GM18951 (cell line): Measurements from ENCODE around the gene LYPLA2.
A peak's percentile ranks its signal among the peaks of the same experiment; 100 is the strongest.

ENCODE experiments used
- POLR2A ChIP-seq: IDR thresholded peaks from 4 replicates; pipeline ENCODE4 v1.6.1; 2011; ENCODE audit warnings: mild to moderate bottlenecking; ENCODE audit not compliant: insufficient read length, insufficient read depth; ENCODE audit errors: extremely low read depth
- in situ Hi-C: fragments of 300-500 bp; cut with MboI; formaldehyde crosslinking; loops from one replicate; pipeline ENCODE4 v1.12.0; 2022; ENCODE audit warnings: low sequenced_read_pairs, mixed read lengths, inconsistent platforms; ENCODE audit not compliant: unreplicated experiment

The LYPLA2 gene

GRCh38 chr1:23800400-23801337 lies 9.7 kb downstream of the LYPLA2 start, which contains the start of gene GALE:
TSS of gene GALE (minus strand) at chr1:23800754. CDS start at chr1:23799007, 1,747 bp downstream.
- in situ Hi-C loops, result loop anchor here (10.0 kb wide), 1 partner anchor 114 kb away; the partner anchor contains the start of gene CNR2
- peak; percentile 95 for TF ChIP-seq POLR2A

- in situ Hi-C loops, result loop anchor here (10.0 kb wide), 1 partner anchor 113 kb away; the partner anchor contains the start of gene CNR2
- TF ChIP-seq POLR2A, result no peak
Measured at GRCh38 chr1:23801338-23801748, 10.4 kb downstream of the LYPLA2 start.

GRCh38 chr1:23801876-23802275 lies 10.9 kb downstream of the LYPLA2 start:
- in situ Hi-C loops, result loop anchor here (10.0 kb wide), 1 partner anchor 113 kb away; the partner anchor contains the start of gene CNR2
- TF ChIP-seq POLR2A, result no peak

DNA sequence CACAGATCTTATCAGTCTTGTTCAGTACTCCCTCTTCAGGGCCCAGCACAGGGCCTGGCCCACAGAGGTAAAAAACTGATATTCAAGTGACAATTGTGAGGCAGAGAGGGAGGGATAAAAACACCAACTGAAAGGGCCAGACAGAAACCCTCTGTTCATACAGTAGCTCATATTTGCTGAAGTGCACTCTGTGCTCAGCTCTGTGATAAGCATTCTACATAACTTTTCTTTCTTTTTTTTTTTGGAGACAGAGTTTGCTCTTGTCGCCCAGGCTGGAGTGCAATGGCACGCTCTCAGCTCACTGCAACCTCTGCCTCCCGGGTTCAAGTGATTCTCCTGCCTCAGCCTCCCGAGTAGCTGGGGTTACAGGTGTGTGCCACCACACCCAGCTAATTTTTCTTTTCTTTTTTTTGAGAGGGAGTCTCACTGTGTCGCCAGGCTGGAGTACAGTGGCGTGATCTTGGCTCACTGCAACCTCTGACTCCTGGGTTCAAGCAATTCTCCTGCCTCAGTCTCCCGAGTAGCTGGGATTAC lies 11.9 kb downstream of the LYPLA2 start:
- in situ Hi-C loops, result loop anchor here (10.0 kb wide), 1 partner anchor 112 kb away; the partner anchor contains the start of gene CNR2

DNA sequence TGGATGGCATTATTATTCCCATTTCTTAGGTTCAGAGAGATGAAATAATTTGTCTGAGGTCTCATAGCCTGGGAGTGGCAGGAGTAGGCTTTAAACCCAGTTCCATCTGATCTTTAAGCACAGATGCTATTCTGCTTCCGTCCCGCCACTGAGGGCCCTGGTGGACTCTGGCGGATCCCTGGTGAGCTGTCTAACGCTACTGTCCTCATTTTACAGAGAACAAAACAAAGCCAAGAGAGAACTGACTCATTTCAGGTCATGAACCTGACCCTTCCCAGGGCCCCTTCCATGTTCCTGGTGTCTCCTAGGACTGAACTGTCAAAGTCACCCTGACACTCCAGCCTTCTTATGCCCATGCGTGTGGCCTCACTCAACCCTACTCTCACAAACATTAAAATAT lies 12.7 kb downstream of the LYPLA2 start:
- TF ChIP-seq POLR2A, result no peak
- in situ Hi-C loops, result loop anchor here (10.0 kb wide), 1 partner anchor 111 kb away; the partner anchor contains the start of gene CNR2

DNA sequence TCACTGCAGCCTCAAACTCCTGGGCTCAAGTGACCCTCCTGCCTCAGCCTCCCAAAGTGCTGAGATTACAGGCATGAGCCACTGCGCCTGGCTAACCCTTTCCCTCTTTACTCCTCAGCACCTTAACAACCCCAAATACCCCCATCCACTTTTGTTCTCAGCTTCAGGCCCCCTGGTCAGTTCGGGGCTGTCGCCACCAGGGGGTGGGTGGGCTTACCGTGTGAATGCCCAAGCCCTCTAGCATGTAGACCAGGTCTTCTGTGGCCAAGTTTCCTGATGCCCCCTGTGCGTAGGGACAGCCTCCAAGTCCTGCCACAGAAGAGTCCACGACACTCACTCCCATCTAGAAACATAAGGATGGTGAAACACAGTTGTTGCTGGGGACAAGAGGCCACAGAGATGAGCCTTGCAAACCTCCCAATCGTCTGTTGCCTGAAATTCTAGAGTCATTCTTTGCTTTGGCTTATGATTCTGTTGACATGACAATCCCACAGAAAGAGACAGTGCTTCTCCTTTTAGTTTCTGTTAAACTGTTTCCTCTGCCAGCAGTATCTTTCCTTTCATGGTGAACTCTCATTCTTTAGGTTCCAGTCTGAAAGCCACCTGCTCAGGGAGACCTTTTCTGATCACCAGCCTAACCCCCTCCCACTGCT lies 13.4 kb downstream of the LYPLA2 start:
- no peak for TF ChIP-seq POLR2A
- in situ Hi-C loops, result loop anchor here (10.0 kb wide), 1 partner anchor 110 kb away; the partner anchor contains the start of gene CNR2

- in situ Hi-C loops, result loop anchor here (10.0 kb wide), 1 partner anchor 110 kb away; the partner anchor contains the start of gene CNR2
- no peak for TF ChIP-seq POLR2A
Measured at GRCh38 chr1:23805025-23805424, 14.1 kb downstream of the LYPLA2 start.

GRCh38 chr1:23806280-23806679 lies 15.3 kb downstream of the LYPLA2 start:
- no peak for TF ChIP-seq POLR2A
- in situ Hi-C loops, result loop anchor here (10.0 kb wide), 1 partner anchor 109 kb away; the partner anchor contains the start of gene CNR2

DNA sequence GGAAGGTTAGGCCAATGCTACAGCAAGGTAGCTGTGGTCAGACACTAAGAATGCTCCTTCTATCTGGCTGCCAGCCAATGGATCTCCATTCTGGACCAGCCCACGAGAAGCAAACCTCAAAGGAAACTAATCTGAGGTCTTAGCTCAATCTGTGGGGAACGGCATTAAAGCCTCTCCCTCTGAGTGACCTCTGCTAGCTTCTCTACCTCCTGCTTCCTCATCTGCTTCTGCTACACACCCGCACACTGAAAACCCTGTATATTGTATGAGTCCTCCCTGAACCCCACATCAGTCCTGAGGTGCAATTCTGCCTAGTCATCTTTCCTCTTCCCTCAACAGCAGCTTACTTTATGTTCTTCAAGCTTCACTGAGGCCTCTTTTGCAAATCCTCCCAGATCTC lies 16.5 kb downstream of the LYPLA2 start:
- no peak for TF ChIP-seq POLR2A
- in situ Hi-C loops, result loop anchor here (10.0 kb wide), 1 partner anchor 107 kb away; the partner anchor contains the start of gene CNR2

- in situ Hi-C loops, result loop anchor here (10.0 kb wide), 2 partner anchors 55 to 105 kb away; partner anchors contain the start of genes CNR2 and FUCA1
- no peak for TF ChIP-seq POLR2A
Measured at GRCh38 chr1:23809751-23810171, 18.8 kb downstream of the LYPLA2 start.

DNA sequence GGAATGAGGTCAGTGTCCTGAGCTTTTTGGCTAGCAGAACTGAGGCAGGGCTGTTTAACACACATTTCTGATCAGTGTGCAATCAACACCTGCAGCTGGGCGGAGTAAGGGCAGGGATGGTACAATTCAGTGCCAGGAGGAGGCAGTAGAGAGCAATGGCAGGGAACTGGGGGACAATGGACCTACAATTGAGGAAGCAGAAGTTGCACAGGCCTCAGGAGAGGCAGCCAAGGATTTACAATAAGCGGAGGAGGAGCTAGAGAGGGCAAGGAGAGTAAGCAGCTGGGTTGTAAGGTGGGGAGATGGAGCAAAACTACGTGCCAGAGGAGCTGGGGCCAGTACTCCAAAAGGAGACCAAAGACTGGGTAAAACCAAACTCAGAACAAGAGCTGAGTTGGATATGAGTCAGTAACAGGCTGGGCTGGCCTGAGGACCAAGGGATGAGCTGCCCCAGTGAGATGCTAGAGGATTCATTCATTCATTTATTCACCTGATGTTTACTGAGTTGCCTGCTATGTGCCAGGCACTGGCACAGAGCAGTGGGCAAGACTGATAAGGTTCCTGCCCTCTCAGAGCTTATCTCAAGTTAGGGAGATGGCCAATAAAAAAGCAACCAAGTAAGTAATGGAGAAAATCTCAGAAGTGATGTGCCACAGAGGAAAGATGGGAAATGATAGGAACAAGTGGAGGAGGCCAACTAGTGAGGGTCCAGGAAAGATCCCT lies 20.0 kb downstream of the LYPLA2 start:
- TF ChIP-seq POLR2A, result no peak
- in situ Hi-C loops, result loop anchor here (10.0 kb wide), 1 partner anchor 54 kb away; the partner anchor contains the start of gene FUCA1

GRCh38 chr1:23814016-23814415 lies 23.1 kb downstream of the LYPLA2 start:
- in situ Hi-C loops, result loop anchor here (10.0 kb wide), 1 partner anchor 51 kb away; the partner anchor contains the start of gene FUCA1
- no peak for TF ChIP-seq POLR2A
